Endothelial cell of umbilical vein (primary cell): ENCODE data around the gene RAB44. TPM values are rescaled to one million over a fixed set of nuclear protein-coding genes. Genes with fewer than 3 reads are reported as not detected.

Source experiments
- BruUV-seq: library from RNA; stranded (reverse); fragments of 400-500 nt; replicated peaks from 2 replicates; lab custom pipeline; 2021; lab: Mats Ljungman, UMichigan
- CTCF ChIA-PET: fragments of 300-600, 350-600 bp; sonication (Branson Sonifier 250); formaldehyde crosslinking; loops from one replicate; lab custom pipeline; 2021; ENCODE audit warnings: antibody characterized with exemption, inconsistent platforms; lab: Charles Lee
- POLR2A ChIA-PET: fragments of 300-600, 350-600 bp; sonication (Branson Sonifier 250); formaldehyde crosslinking; loops from one replicate; lab custom pipeline; 2021; ENCODE audit warnings: antibody characterized with exemption, inconsistent platforms; lab: Charles Lee
- DNase-seq: peaks from one replicate; pipeline ENCODE4 v3.0.0-alpha.2; 2011; ENCODE audit warnings: low read depth, low spot score
- FAIRE-seq: peaks from 2 replicates; lab custom pipeline; 2011; peaks lifted over from hg19 to GRCh38; lab: Jason Lieb, UNC
- H2AFZ ChIP-seq: 2 replicates; pipeline ENCODE4 v1.6.0; 2012; ENCODE audit warnings: low read depth, low read length, control low read depth, inconsistent platforms
- H3K27ac ChIP-seq: 2 replicates; pipeline ENCODE4 v1.5.1; 2011; ENCODE audit warnings: low read depth, mild to moderate bottlenecking, control low read depth, low read length, moderate library complexity; ENCODE audit not compliant: insufficient read depth
- H3K27me3 ChIP-seq, 2 experiments: 2 replicates each; pipeline versions ENCODE4 v1.6.0 to v1.6.1; 2011; ENCODE audit warnings: low read length in 2 of 2, mixed read lengths in 1 of 2; ENCODE audit not compliant: control insufficient read depth in 2 of 2, insufficient read depth in 2 of 2
- H3K36me3 ChIP-seq, 2 experiments: 2 replicates in 1 of 2; 3 replicates in 1 of 2; pipeline ENCODE4 v1.5.1; 2011; ENCODE audit warnings: low read length in 2 of 2, mild to moderate bottlenecking in 1 of 2, moderate library complexity in 1 of 2; ENCODE audit not compliant: control insufficient read depth in 2 of 2, insufficient read depth in 2 of 2; ENCODE audit errors: extremely low read depth in 1 of 2
- H3K4me1 ChIP-seq: 3 replicates; pipeline ENCODE4 v1.5.1; 2011; ENCODE audit warnings: mild to moderate bottlenecking, low read length; ENCODE audit not compliant: control insufficient read depth, insufficient read depth; ENCODE audit errors: extremely low read depth
- H3K4me2 ChIP-seq: 2 replicates; pipeline ENCODE4 v1.6.1; 2011; ENCODE audit warnings: low read length, control low read depth, mixed read lengths; ENCODE audit not compliant: insufficient read depth
- H3K4me3 ChIP-seq, 3 experiments: fragments of 200-600 bp in 1 of 3; sonication (generic), shearing (Covaris generic) in 1 of 3; replicated peaks in 1 of 3; 2 replicates each; pipeline ENCODE4 v1.5.1; 2011 to 2016; ENCODE audit warnings: control low read depth in 3 of 3, low read length in 3 of 3, mild to moderate bottlenecking in 2 of 3, inconsistent platforms in 1 of 3, low read depth in 1 of 3, moderate library complexity in 1 of 3; ENCODE audit not compliant: insufficient read depth in 1 of 3
- H3K79me2 ChIP-seq: 2 replicates; pipeline ENCODE4 v1.6.0; 2012; ENCODE audit warnings: low read length, inconsistent platforms; ENCODE audit not compliant: control insufficient read depth, insufficient read depth
- H3K9ac ChIP-seq: replicated peaks from 2 replicates; pipeline ENCODE3; 2011; ENCODE audit warnings: low read length, control low read depth; ENCODE audit not compliant: insufficient read depth; ENCODE audit errors: extremely low read depth
- H3K9me1 ChIP-seq: replicated peaks from 3 replicates; pipeline ENCODE4 v1.6.0; 2011; ENCODE audit warnings: mild to moderate bottlenecking, low read length; ENCODE audit not compliant: control insufficient read depth, insufficient read depth; ENCODE audit errors: extremely low read depth
- H3K9me3 ChIP-seq: replicated peaks from 2 replicates; pipeline ENCODE4 v1.5.1; 2012; ENCODE audit warnings: low read length, inconsistent platforms; ENCODE audit not compliant: control insufficient read depth, insufficient read depth
- H4K20me1 ChIP-seq: replicated peaks from 2 replicates; pipeline ENCODE3; 2011; ENCODE audit warnings: mild to moderate bottlenecking, low read length; ENCODE audit not compliant: control insufficient read depth, insufficient read depth; ENCODE audit errors: extremely low read depth
- CTCF ChIP-seq, 2 donors: IDR thresholded peaks; 1 replicate in 1 of 2; 2 replicates in 1 of 2; pipeline ENCODE4 v1.5.1; 2011; ENCODE audit warnings: low read length in 2 of 2, mild to moderate bottlenecking in 2 of 2, moderate library complexity in 2 of 2, control low read depth in 1 of 2, inconsistent platforms in 1 of 2, low read depth in 1 of 2; ENCODE audit not compliant: insufficient read depth in 1 of 2; ENCODE audit errors: extremely low read depth in 1 of 2
- EZH2 ChIP-seq: IDR thresholded peaks from 2 replicates; pipeline ENCODE4 v1.6.1; 2012; ENCODE audit warnings: borderline replicate concordance, low read depth, mild to moderate bottlenecking, moderate library complexity, low read length, inconsistent platforms; ENCODE audit not compliant: severe bottlenecking
- FOS ChIP-seq: IDR thresholded peaks from 2 replicates; pipeline ENCODE4 v1.6.1; 2011; ENCODE audit warnings: mild to moderate bottlenecking, low read length, moderate library complexity, borderline replicate concordance; ENCODE audit not compliant: insufficient read depth
- GATA2 ChIP-seq: IDR thresholded peaks from 2 replicates; pipeline ENCODE4 v1.7.0; 2011; ENCODE audit warnings: low read depth, mild to moderate bottlenecking, moderate library complexity, mixed read lengths, low read length; ENCODE audit not compliant: insufficient read length, insufficient read depth
- JUN ChIP-seq: IDR thresholded peaks from 2 replicates; pipeline ENCODE4 v1.6.1; 2011; ENCODE audit warnings: borderline replicate concordance, low read depth; ENCODE audit not compliant: insufficient read length, insufficient read depth
- MAX ChIP-seq: IDR thresholded peaks from 2 replicates; pipeline ENCODE4 v1.6.1; 2011; ENCODE audit not compliant: insufficient read depth, insufficient read length
- MYC ChIP-seq: IDR thresholded peaks from one replicate; pipeline ENCODE4 v1.6.1; 2011; ENCODE audit warnings: mild to moderate bottlenecking, low read depth, low read length
- POLR2A ChIP-seq: IDR thresholded peaks from 2 replicates; pipeline ENCODE4 v1.6.1; 2012; ENCODE audit warnings: low read depth, mild to moderate bottlenecking, control low read depth, low read length
- POLR2AphosphoS5 ChIP-seq: IDR thresholded peaks from 2 replicates; pipeline ENCODE4 v1.6.1; 2012; ENCODE audit warnings: low read depth, mild to moderate bottlenecking, control low read depth, low read length, moderate library complexity; ENCODE audit not compliant: insufficient read depth
- dilution Hi-C: fragments of 300-500 bp; cut with MboI; formaldehyde crosslinking; loops from one replicate; pipeline ENCODE4 v1.15.0; 2019; ENCODE audit warnings: low sequenced_read_pairs; ENCODE audit not compliant: extremely low pct_ligation_motif_present
- intact Hi-C: fragments of 100-400 bp; cut with micrococcal nuclease; formaldehyde crosslinking; loops from one replicate; pipeline ENCODE4 v1.10.0; 2022
- polyA plus RNA-seq, 4 experiments: library from polyadenylated mRNA; depleted of rRNA in 3 of 4; stranded (reverse) in 3 of 4; unstranded in 1 of 4; fragments of >200 nt; gene quantifications; 2 replicates each; pipeline versions ENCODE4 v1.2.1 to v1.2.3, GENCODE V29; 2011 to 2012; ENCODE audit warnings: missing spikeins in 1 of 4
- total RNA-seq: library from RNA; stranded (reverse); gene quantifications from 2 replicates; pipeline ENCODE4 v1.2.3, GENCODE V29; 2021

The RAB44 gene
- total and polyA plus RNA-seq, 2 donors (not counting 3 experiments of a cell fraction or from before 2014, with no cell fraction given), result 0.03 to 0.11 TPM

- no peak for DNase-seq
- peaks cover 2% of the 10 kb centered on the region for H3K4me1 ChIP-seq
- H3K27ac ChIP-seq, result no peak overlapping the region
- no peaks in the 10 kb centered on the region for H3K27me3 ChIP-seq
- no TSS peak for BruUV-seq
- no peak overlapping the region for H3K9ac ChIP-seq
- POLR2A ChIA-PET, result no interaction called here
- no peaks in the 10 kb centered on the region for H4K20me1 ChIP-seq
- no peaks in the 10 kb centered on the region for H3K9me3 ChIP-seq
- H3K9me1 ChIP-seq, result no peaks in the 10 kb centered on the region
- no peaks in the 10 kb centered on the region for H3K36me3 ChIP-seq
- H3K4me2 ChIP-seq, result no peak overlapping the region
- no peak for TF ChIP-seq MAX
- no peak for TF ChIP-seq POLR2A
- no peak for TF ChIP-seq FOS
- no peak for TF ChIP-seq CTCF (IDR thresholded peaks at IDR 0.05; ENCODE audit: extremely low read depth in 1 of 2, insufficient read depth in 1 of 2, low read depth in 1 of 2, low read length in 2 of 2)
- no peak for TF ChIP-seq JUN
- no peak for TF ChIP-seq GATA2
- no peak for TF ChIP-seq POLR2AphosphoS5
- no peak for TF ChIP-seq MYC
- TF ChIP-seq EZH2, result no peak
- dilution Hi-C loops (no loop called here), intact Hi-C loops (loop anchor here (2.0 kb wide), 1 partner anchor 45 kb away; no protein-coding TSS in a partner anchor)
- no peak overlapping the region for H2AFZ ChIP-seq
- no peak for FAIRE-seq
- CTCF ChIA-PET, result interaction anchor here (1.1 to 5.9 kb wide), 8 partner anchors 34 to 122 kb away, joined by 3 to 79 read pairs (median 5); no protein-coding TSS in a partner anchor
- no peak overlapping the region for H3K4me3 ChIP-seq
- H3K79me2 ChIP-seq, result no peaks in the 10 kb centered on the region
These were observed 28.0 kb downstream of the RAB44 start for GRCh38 chr6:36725581-36725980.
